GM21528 (cell line): ENCODE data around the gene RUSF1.
"Not testable (repeated sequence)": the region's sequence is repeated elsewhere in the genome, so short reads cannot be mapped to it uniquely, and the experiment has no call there.

Experiments
- ATAC-seq: cut with Tn5 transposase; IDR thresholded peaks from one replicate; pipeline ENCODE4 v1.9.1; 2021; ENCODE audit warnings: mild to moderate bottlenecking, moderate library complexity; ENCODE audit not compliant: unreplicated experiment, low FRiP score

Gene RUSF1

GRCh38 chr16:31519759-31520431 is 11.7 kb upstream of the RUSF1 start:
- no peak for ATAC-seq

- ATAC-seq: no peak
These were observed 9.7 kb upstream of the RUSF1 start for GRCh38 chr16:31517800-31518402.

GRCh38 chr16:31513884-31514283 is 5.7 kb upstream of the RUSF1 start:
- no peak for ATAC-seq

- no peak for ATAC-seq
These were observed 4.9 kb upstream of the RUSF1 start for GRCh38 chr16:31513126-31513525.

- ATAC-seq: no peak
These were observed 560 bp upstream of the RUSF1 start for GRCh38 chr16:31508706-31509195.

- peak; percentile 2 for ATAC-seq
These were observed 618 bp downstream of the RUSF1 start for GRCh38 chr16:31507617-31507928.

GRCh38 chr16:31505483-31505882 is 2.7 kb downstream of the RUSF1 start:
- peak; percentile 39 for ATAC-seq

- no peak for ATAC-seq
These were observed 4.0 kb downstream of the RUSF1 start for GRCh38 chr16:31504159-31504558.

- not testable (repeated sequence) for ATAC-seq
These were observed 4.6 kb downstream of the RUSF1 start for GRCh38 chr16:31503555-31503954.

GRCh38 chr16:31502981-31503380 is 5.2 kb downstream of the RUSF1 start:
- no peak for ATAC-seq

- no peak for ATAC-seq
These were observed 6.2 kb downstream of the RUSF1 start for GRCh38 chr16:31501966-31502348.

GRCh38 chr16:31501226-31501965 is 6.8 kb downstream of the RUSF1 start:
- no peak for ATAC-seq

GRCh38 chr16:31499928-31500327 is 8.3 kb downstream of the RUSF1 start:
- ATAC-seq: no peak

- no peak for ATAC-seq
These were observed 9.7 kb downstream of the RUSF1 start for GRCh38 chr16:31498493-31498892.

GRCh38 chr16:31496670-31497069 is 11.5 kb downstream of the RUSF1 start:
- no peak for ATAC-seq

- ATAC-seq: no peak
These were observed 14.6 kb downstream of the RUSF1 start for GRCh38 chr16:31493506-31494125.

- ATAC-seq: no peak
These were observed 16.3 kb downstream of the RUSF1 start for GRCh38 chr16:31491778-31492418.

- ATAC-seq: no peak
These were observed 18.3 kb downstream of the RUSF1 start for GRCh38 chr16:31489616-31490584.

GRCh38 chr16:31489298-31489564 is 19.0 kb downstream of the RUSF1 start:
- no peak for ATAC-seq
